Activated CD8-positive, alpha-beta T cell treated with anti-CD3 and anti-CD28 coated beads for 36 hours (primary cell): ENCODE measurements around the gene IFRD1. TPM values are rescaled to one million over a fixed set of nuclear protein-coding genes. Genes with fewer than 3 reads are reported as not detected.

Experiments
- ATAC-seq: fragments of 200-7000 bp; cut with Tn5 transposase; one replicate; pipeline ENCODE4 v1.10.0; 2021; ENCODE audit warnings: mild to moderate bottlenecking, moderate library complexity
- CTCF ChIA-PET: fragments of 350-600 bp; sonication (Branson Sonifier 250); formaldehyde crosslinking; loops from one replicate; lab custom pipeline; 2021; ENCODE audit warnings: antibody characterized with exemption; lab: Charles Lee
- POLR2A ChIA-PET: fragments of 350-600 bp; sonication (Branson Sonifier 250); formaldehyde crosslinking; loops from one replicate; lab custom pipeline; 2021; ENCODE audit warnings: antibody characterized with exemption; lab: Charles Lee
- DNase-seq: peaks from one replicate; pipeline ENCODE4 v3.0.0-alpha.2; 2020
- H3K27ac Mint-ChIP-seq: one replicate; pipeline ENCODE4 v1.8.0; 2021; ENCODE audit warnings: mild to moderate bottlenecking, mixed read lengths
- H3K27me3 Mint-ChIP-seq: one replicate; pipeline ENCODE4 v1.8.0; 2021; ENCODE audit warnings: mixed read lengths
- H3K36me3 Mint-ChIP-seq: one replicate; pipeline ENCODE4 v1.8.0; 2021; ENCODE audit warnings: low read depth, mixed read lengths
- H3K4me1 Mint-ChIP-seq: one replicate; pipeline ENCODE4 v1.8.0; 2021; ENCODE audit warnings: low read depth, mixed read lengths
- H3K4me3 Mint-ChIP-seq: one replicate; pipeline ENCODE4 v1.8.0; 2021; ENCODE audit warnings: mild to moderate bottlenecking, moderate library complexity, mixed read lengths
- H3K9me3 Mint-ChIP-seq: one replicate; pipeline ENCODE4 v1.8.0; 2021; ENCODE audit warnings: mixed read lengths
- CTCF ChIP-seq: fragments of 200-600 bp; IDR thresholded peaks from one replicate; pipeline ENCODE4 v1.8.0; 2022; ENCODE audit warnings: antibody characterized with exemption, mild to moderate bottlenecking
- intact Hi-C: fragments of 100-400 bp; cut with micrococcal nuclease; formaldehyde crosslinking; loops from one replicate; pipeline ENCODE4 v1.10.0; 2022
- total RNA-seq, 2 experiments: library from RNA; stranded (reverse); gene quantifications; one replicate each; pipeline ENCODE4 v1.2.3, GENCODE V29; 2021

IFRD1 gene
- total RNA-seq, 2 experiments from 2014 or later = 54.1 to 54.5 TPM

GRCh38 chr7:112510001-112510742, 59.9 kb downstream of the IFRD1 start:
- TF ChIP-seq CTCF = no peak
- intact Hi-C loops = no loop called here
- ChIA-PET POLR2A (interaction anchor here (1.8 kb wide), 1 partner anchor 60 kb away, joined by 4 read pairs; the partner anchor contains the start of gene IFRD1), CTCF (interaction anchor here (1.7 kb wide), 1 partner anchor 14 kb away, joined by 6 read pairs; no protein-coding TSS in a partner anchor)
- H3K27ac Mint-ChIP-seq = no peak overlapping the region
- peaks cover 11% of the 10 kb centered on the region for H3K4me1 Mint-ChIP-seq
- no peaks in the 10 kb centered on the region for H3K36me3 Mint-ChIP-seq
- H3K9me3 Mint-ChIP-seq = no peaks in the 10 kb centered on the region
- peak; percentile 19 for DNase-seq
- H3K27me3 Mint-ChIP-seq = peaks cover 4% of the 10 kb centered on the region
- H3K4me3 Mint-ChIP-seq = no peak overlapping the region
- ATAC-seq = peak; percentile 77

- Mint-ChIP-seq H3K27ac (no peak overlapping the region), H3K27me3 (peaks cover 7% of the 10 kb centered on the region), H3K9me3 (no peaks in the 10 kb centered on the region), H3K36me3 (no peaks in the 10 kb centered on the region), H3K4me3 (no peak overlapping the region), H3K4me1 (peaks cover 11% of the 10 kb centered on the region)
- no peak for DNase-seq
- intact Hi-C loops = no loop called here
- ATAC-seq = no peak
- CTCF ChIA-PET = interaction anchor here (1.7 kb wide), 1 partner anchor 15 kb away, joined by 6 read pairs; no protein-coding TSS in a partner anchor
- POLR2A ChIA-PET = no interaction called here
- no peak for TF ChIP-seq CTCF
Observed at GRCh38 chr7:112510743-112511110, 60.5 kb downstream of the IFRD1 start.

GRCh38 chr7:112511451-112512202, 61.4 kb downstream of the IFRD1 start:
- Mint-ChIP-seq H3K27ac (no peak overlapping the region), H3K27me3 (peaks cover 9% of the 10 kb centered on the region), H3K36me3 (no peaks in the 10 kb centered on the region), H3K4me3 (no peak overlapping the region), H3K9me3 (no peaks in the 10 kb centered on the region), H3K4me1 (peaks cover 11% of the 10 kb centered on the region)
- intact Hi-C loops = no loop called here
- CTCF ChIA-PET = interaction anchor here (1.7 kb wide), 1 partner anchor 15 kb away, joined by 6 read pairs; no protein-coding TSS in a partner anchor
- DNase-seq (no peak), ATAC-seq (no peak)
- TF ChIP-seq CTCF = no peak
- POLR2A ChIA-PET = no interaction called here

GRCh38 chr7:112512451-112513210, 62.4 kb downstream of the IFRD1 start:
- POLR2A ChIA-PET = no interaction called here

More at GRCh38 chr7:112512451-112513210, 62.4 kb downstream of the IFRD1 start:
- Mint-ChIP-seq H3K36me3 (no peaks in the 10 kb centered on the region), H3K9me3 (no peaks in the 10 kb centered on the region), H3K27me3 (peaks cover 15% of the 10 kb centered on the region), H3K27ac (no peak overlapping the region), H3K4me3 (no peak overlapping the region), H3K4me1 (peaks cover 11% of the 10 kb centered on the region)
- intact Hi-C loops = no loop called here
- no peak for DNase-seq
- TF ChIP-seq CTCF = no peak
- ATAC-seq = no peak
- CTCF ChIA-PET = no interaction called here
